Aorta (tissue), 5 donors: ENCODE measurements around the gene NHLRC4. TPM values are rescaled to one million over a fixed set of nuclear protein-coding genes. Genes with fewer than 3 reads are reported as not detected.
A peak's percentile ranks its signal among the peaks of the same experiment; 100 is the strongest.

Experiments used
- ATAC-seq: fragments of 200-7000 bp; cut with Tn5 transposase; one replicate; pipeline ENCODE4 v1.9.1; 2022; ENCODE audit warnings: moderate library complexity; ENCODE audit not compliant: low FRiP score
- DNase-seq, 2 donors: peaks; one replicate each; pipeline ENCODE4 v3.0.0-alpha.2; 2020
- H3K27ac ChIP-seq, 2 donors: one replicate each; pipeline ENCODE4 v1.5.1; 2013; ENCODE audit warnings: low read length in 2 of 2, mild to moderate bottlenecking in 2 of 2, moderate library complexity in 2 of 2, control low read depth in 1 of 2, inconsistent platforms in 1 of 2, low read depth in 1 of 2
- H3K27me3 ChIP-seq, 2 donors: one replicate each; pipeline ENCODE4 v1.6.1; 2013; ENCODE audit warnings: control low read depth in 1 of 2, low read length in 1 of 2, mild to moderate bottlenecking in 1 of 2, moderate library complexity in 1 of 2; ENCODE audit not compliant: insufficient read depth in 2 of 2, control insufficient read depth in 1 of 2
- H3K36me3 ChIP-seq, 2 donors: one replicate each; pipeline ENCODE4 v1.6.1; 2013; ENCODE audit warnings: control low read depth in 1 of 2, low read length in 1 of 2, mild to moderate bottlenecking in 1 of 2; ENCODE audit not compliant: insufficient read depth in 2 of 2, control insufficient read depth in 1 of 2
- H3K4me1 ChIP-seq, 2 donors: one replicate each; pipeline ENCODE4 v1.6.1; 2013; ENCODE audit warnings: low read length in 2 of 2, control low read depth in 1 of 2, mild to moderate bottlenecking in 1 of 2, moderate library complexity in 1 of 2; ENCODE audit not compliant: insufficient read depth in 2 of 2, control insufficient read depth in 1 of 2
- H3K4me3 ChIP-seq, 2 donors: one replicate each; pipeline ENCODE4 v1.5.1; 2013; ENCODE audit warnings: low read length in 2 of 2, control low read depth in 1 of 2, mild to moderate bottlenecking in 1 of 2
- H3K9me3 ChIP-seq: one replicate; pipeline ENCODE4 v1.6.1; 2013; ENCODE audit warnings: mild to moderate bottlenecking, low read length; ENCODE audit not compliant: control insufficient read depth
- WGBS, 2 donors: extraction: QIAGEN DNeasy Blood & Tissue Kit; methylation state at CpG; one replicate each; pipeline ENCODE4 v1.1.7; 2013; 5-methylcytosine and 5-hydroxymethylcytosine counted together
- intact Hi-C, 2 donors: fragments of 100-400 bp; cut with DNase I; formaldehyde crosslinking; loops; one replicate each; pipeline versions ENCODE4 v1.14.2 to v1.15.0; 2022
- microRNA-seq, 2 donors: library from miRNA; unstranded; fragments of <30 nt; microRNA quantifications; one replicate each; pipeline ENCODE4 v1.2.0, GENCODE V29; 2020
- polyA plus RNA-seq, 2 donors: library from polyadenylated mRNA; stranded (reverse); fragments of 200-250 nt; gene quantifications; one replicate each; pipeline ENCODE4 v1.2.3, GENCODE V29; 2013
- total RNA-seq, 2 donors: library from RNA; stranded (reverse); fragmentation: NEBNext Ultra II Directional; extraction: Animal tissue kit (Norgen Biotek cat#: 25700); gene quantifications; one replicate each; pipeline ENCODE4 v1.2.1, GENCODE V29; 2021
- donor health status: healthy with polysubstance abuse.
- donor health status: Bipolar disorder and iron deficiency.
- donor health status: DM: no; HTN: no; CAD: no.
- donor health status: DM: no; HTN: no; CAD: no.
- donor health status: DM: yes; HTN: yes; CAD: no.

NHLRC4 gene
- total and polyA plus RNA-seq, 4 donors = 0.25 to 2.6 (median 1.3) TPM

DNA sequence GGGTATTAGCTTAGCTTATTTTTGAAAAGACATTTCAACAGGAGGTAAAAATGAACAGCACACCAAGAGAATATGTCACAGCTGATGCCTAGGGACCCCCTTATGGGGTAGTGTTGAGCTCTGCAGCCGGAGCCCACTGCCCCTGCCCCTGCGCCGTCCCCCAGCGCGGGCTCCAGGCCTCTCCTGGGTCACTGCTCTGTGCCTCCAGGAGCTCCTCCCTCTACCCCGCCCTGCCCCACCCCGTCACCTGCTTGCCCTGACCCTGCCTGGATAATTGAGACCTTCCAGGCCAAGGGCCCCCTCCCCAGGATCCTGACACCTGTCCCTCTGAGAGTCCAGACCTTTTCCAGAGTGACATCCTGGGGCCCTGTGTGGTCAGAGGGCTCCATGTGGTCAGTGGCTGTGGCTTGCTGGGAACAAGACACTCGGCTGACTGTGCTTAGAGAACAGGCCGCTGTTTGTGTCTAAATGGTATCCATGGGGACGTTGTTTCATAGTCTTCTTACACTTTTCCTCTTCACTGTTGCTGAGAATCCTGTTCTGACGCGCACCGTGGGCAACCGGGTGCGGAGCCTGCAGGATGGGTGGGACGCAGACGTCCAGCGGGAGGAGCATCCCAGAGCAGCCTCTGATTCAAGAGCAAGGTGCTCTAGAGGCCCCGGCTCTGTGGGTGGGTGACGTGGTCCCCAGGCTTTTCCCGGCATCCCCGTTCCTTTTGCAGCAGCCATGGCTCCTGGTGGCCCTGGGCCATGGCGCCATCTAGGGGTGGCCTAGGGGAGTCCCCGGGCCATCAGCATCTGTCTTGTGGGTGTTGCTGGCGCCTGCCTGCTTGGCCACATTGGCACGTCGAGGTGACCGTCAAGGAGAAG lies 43.9 kb downstream of the NHLRC4 start:
- WGBS, 2 donors = 77 to 79% methylated on average over 28 of the region's 28 CpGs
- no peak overlapping the region for H3K4me3 ChIP-seq
- H3K36me3 ChIP-seq = no peaks in the 10 kb centered on the region
- no peak overlapping the region for H3K27ac ChIP-seq
- no peaks in the 10 kb centered on the region for H3K9me3 ChIP-seq
- H3K4me1 ChIP-seq = no peaks in the 10 kb centered on the region
- ATAC-seq (no peak), DNase-seq (no peak)
- H3K27me3 ChIP-seq = no peaks in the 10 kb centered on the region
- intact Hi-C loops = no loop called here

- intact Hi-C loops = no loop called here
- H3K4me3 ChIP-seq = no peak overlapping the region
- ATAC-seq = no peak
- H3K27me3 ChIP-seq = no peaks in the 10 kb centered on the region
- no peak for DNase-seq
- WGBS, 2 donors = 95% methylated on average over 13 of the region's 13 CpGs
- H3K27ac ChIP-seq = no peak overlapping the region
- no peaks in the 10 kb centered on the region for H3K4me1 ChIP-seq
- no peaks in the 10 kb centered on the region for H3K9me3 ChIP-seq
- no peaks in the 10 kb centered on the region for H3K36me3 ChIP-seq
Observed at GRCh38 chr16:615122-615521, 48.3 kb downstream of the NHLRC4 start.

DNA sequence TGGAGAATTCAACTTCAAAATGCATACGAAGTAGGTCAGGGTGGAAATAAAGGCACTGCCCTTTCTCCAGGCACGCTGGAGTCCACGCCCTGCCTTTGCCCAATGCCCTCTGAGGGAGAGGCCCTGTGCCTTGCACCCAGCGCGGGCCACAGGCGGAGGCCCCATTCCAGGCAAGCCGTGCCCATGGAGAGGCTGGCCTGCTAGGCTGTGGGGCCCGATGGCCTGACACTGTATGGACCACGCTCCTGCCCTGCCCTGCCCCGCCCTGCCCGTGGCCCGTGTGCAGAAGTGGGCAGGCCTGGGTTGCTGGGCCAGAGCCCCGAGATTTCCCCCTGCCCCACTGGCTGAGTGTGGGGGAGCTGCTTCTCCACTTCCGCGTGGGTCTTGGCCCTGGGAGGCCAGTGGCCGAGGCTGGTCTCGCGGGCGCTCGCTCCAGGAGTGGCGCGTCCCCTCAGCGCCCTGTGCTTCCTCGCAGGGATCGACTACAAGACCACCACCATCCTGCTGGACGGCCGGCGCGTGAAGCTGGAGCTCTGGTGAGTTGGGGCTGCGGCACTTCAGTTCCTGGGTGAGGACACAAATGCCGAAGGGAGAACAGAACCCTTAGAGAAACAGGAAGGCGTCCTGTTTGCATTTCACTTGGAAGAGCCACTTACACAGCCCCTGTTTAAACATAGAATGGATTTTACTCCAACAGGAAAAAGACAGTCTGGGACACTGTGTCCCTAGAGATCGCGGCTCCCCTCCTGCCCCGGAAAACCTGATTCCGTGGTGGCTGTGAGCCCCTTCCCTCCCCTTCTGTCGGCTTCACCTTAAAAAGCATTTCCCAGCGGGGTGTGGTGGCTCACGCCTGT lies 50.2 kb downstream of the NHLRC4 start:
- DNase-seq = no peak
- H3K27me3 ChIP-seq = no peaks in the 10 kb centered on the region
- intact Hi-C loops = no loop called here
- H3K9me3 ChIP-seq = no peaks in the 10 kb centered on the region
- no peak overlapping the region for H3K4me3 ChIP-seq
- WGBS, 2 donors = 93 to 95% methylated on average over 39 of the region's 39 CpGs
- H3K27ac ChIP-seq = no peak overlapping the region
- H3K4me1 ChIP-seq = no peaks in the 10 kb centered on the region
- peak; percentile 26 for ATAC-seq
- no peaks in the 10 kb centered on the region for H3K36me3 ChIP-seq

GRCh38 chr16:617855-618254 lies 51.0 kb downstream of the NHLRC4 start:
- Histone ChIP-seq H3K9me3 (no peaks in the 10 kb centered on the region), H3K27ac (no peak overlapping the region), H3K4me1 (no peaks in the 10 kb centered on the region), H3K36me3 (no peaks in the 10 kb centered on the region), H3K4me3 (no peak overlapping the region), H3K27me3 (no peaks in the 10 kb centered on the region)
- ATAC-seq = no peak
- no peak for DNase-seq
- 86 to 88% methylated on average over 15 to 16 of the region's 16 CpGs for WGBS, 2 donors
- intact Hi-C loops = no loop called here

Small RNAs within 50 kb of the gene (microRNA-seq; reads per million reads assigned to microRNA genes)
- 0 reads per million in 2 donors for gene MIR3176
- gene MIR5587 = 0 reads per million in 2 donors

Other genes starting within 250 kb of the NHLRC4 start
- 10 to 100 TPM; 17.0 to 19.8 TPM for gene AXIN1, start 214.3 kb upstream of the NHLRC4 start, total RNA-seq
- 10 to 100 TPM in 1 of 2 donors, 1 to 10 TPM in 1; 9.1 to 14.2 TPM for gene AXIN1, start 214.3 kb upstream of the NHLRC4 start, polyA plus RNA-seq
- gene MRPL28, start 196.5 kb upstream of the NHLRC4 start, total RNA-seq = 10 to 100 TPM; 35.5 to 38.0 TPM
- gene MRPL28, start 196.5 kb upstream of the NHLRC4 start, polyA plus RNA-seq = 100 to 1,000 TPM in 1 of 2 donors, 10 to 100 TPM in 1; 42.6 to 107 TPM
- 10 to 100 TPM; 38.9 to 39.0 TPM for gene PGAP6, start 185.0 kb upstream of the NHLRC4 start, total RNA-seq
- 10 to 100 TPM; 27.4 to 41.4 TPM for gene PGAP6, start 185.0 kb upstream of the NHLRC4 start, polyA plus RNA-seq
- gene NME4, start 169.8 kb upstream of the NHLRC4 start, total RNA-seq = 10 to 100 TPM; 65.6 to 81.9 TPM
- 100 to 1,000 TPM in 1 of 2 donors, 10 to 100 TPM in 1; 95.5 to 128 TPM for gene NME4, start 169.8 kb upstream of the NHLRC4 start, polyA plus RNA-seq
- gene DECR2, start 165.1 kb upstream of the NHLRC4 start, total RNA-seq = 10 to 100 TPM; 10.9 to 15.9 TPM
- 10 to 100 TPM; 16.2 to 21.8 TPM for gene DECR2, start 165.1 kb upstream of the NHLRC4 start, polyA plus RNA-seq
- gene RAB11FIP3, start 141.4 kb upstream of the NHLRC4 start, total RNA-seq = 10 to 100 TPM; 60.5 to 63.3 TPM
- gene RAB11FIP3, start 141.4 kb upstream of the NHLRC4 start, polyA plus RNA-seq = 10 to 100 TPM; 22.0 to 68.8 TPM
- gene CAPN15, start 39.3 kb upstream of the NHLRC4 start, total RNA-seq = 10 to 100 TPM; 27.9 to 33.9 TPM
- gene CAPN15, start 39.3 kb upstream of the NHLRC4 start, polyA plus RNA-seq = 10 to 100 TPM; 15.3 to 24.1 TPM
- not detected for gene PRR35, start 6.6 kb upstream of the NHLRC4 start, total RNA-seq
- under 1 TPM in 1 of 2 donors, not detected in 1; 0.05 TPM for gene PRR35, start 6.6 kb upstream of the NHLRC4 start, polyA plus RNA-seq
- gene PIGQ, start 3.0 kb downstream of the NHLRC4 start, total RNA-seq = 10 to 100 TPM; 25.8 to 38.5 TPM
- 10 to 100 TPM; 10.8 to 92.2 TPM for gene PIGQ, start 3.0 kb downstream of the NHLRC4 start, polyA plus RNA-seq
- gene RAB40C, start 23.1 kb downstream of the NHLRC4 start, total RNA-seq = 10 to 100 TPM; 17.9 to 19.6 TPM
- 10 to 100 TPM in 1 of 2 donors, 1 to 10 TPM in 1; 9.5 to 40.7 TPM for gene RAB40C, start 23.1 kb downstream of the NHLRC4 start, polyA plus RNA-seq
- gene WFIKKN1, start 64.0 kb downstream of the NHLRC4 start, total RNA-seq = 1 to 10 TPM in 1 of 2 donors, under 1 TPM in 1; 0.33 to 1.0 TPM
- 1 to 10 TPM in 1 of 2 donors, under 1 TPM in 1; 0.63 to 2.2 TPM for gene WFIKKN1, start 64.0 kb downstream of the NHLRC4 start, polyA plus RNA-seq
- gene METTL26, start 69.3 kb downstream of the NHLRC4 start, total RNA-seq = 10 to 100 TPM; 45.2 to 64.8 TPM
- gene METTL26, start 69.3 kb downstream of the NHLRC4 start, polyA plus RNA-seq = 100 to 1,000 TPM in 1 of 2 donors, 10 to 100 TPM in 1; 86.0 to 158 TPM
- gene MCRIP2, start 74.8 kb downstream of the NHLRC4 start, total RNA-seq = 10 to 100 TPM; 10.4 to 14.7 TPM
- 10 to 100 TPM; 22.9 to 28.9 TPM for gene MCRIP2, start 74.8 kb downstream of the NHLRC4 start, polyA plus RNA-seq
- gene WDR90, start 82.4 kb downstream of the NHLRC4 start, total RNA-seq = 10 to 100 TPM; 21.0 to 25.8 TPM
- 10 to 100 TPM in 1 of 2 donors, 1 to 10 TPM in 1; 7.5 to 60.9 TPM for gene WDR90, start 82.4 kb downstream of the NHLRC4 start, polyA plus RNA-seq
- gene RHOT2, start 101.1 kb downstream of the NHLRC4 start, total RNA-seq = 10 to 100 TPM; 79.3 to 93.8 TPM
- 100 to 1,000 TPM in 1 of 2 donors, 10 to 100 TPM in 1; 27.4 to 356 TPM for gene RHOT2, start 101.1 kb downstream of the NHLRC4 start, polyA plus RNA-seq
- 1 to 10 TPM in 1 of 2 donors, under 1 TPM in 1; 0.88 to 1.3 TPM for gene RHBDL1, start 108.7 kb downstream of the NHLRC4 start, total RNA-seq
- 1 to 10 TPM in 1 of 2 donors, not detected in 1; 1.5 TPM for gene RHBDL1, start 108.7 kb downstream of the NHLRC4 start, polyA plus RNA-seq
- 10 to 100 TPM; 67.4 to 84.3 TPM for gene STUB1, start 113.4 kb downstream of the NHLRC4 start, total RNA-seq
- 100 to 1,000 TPM; 126 to 169 TPM for gene STUB1, start 113.4 kb downstream of the NHLRC4 start, polyA plus RNA-seq
- gene JMJD8, start 117.3 kb downstream of the NHLRC4 start, total RNA-seq = 10 to 100 TPM; 46.1 to 51.7 TPM
- 100 to 1,000 TPM in 1 of 2 donors, 10 to 100 TPM in 1; 55.2 to 110 TPM for gene JMJD8, start 117.3 kb downstream of the NHLRC4 start, polyA plus RNA-seq
- gene WDR24, start 123.4 kb downstream of the NHLRC4 start, total RNA-seq = 1 to 10 TPM; 6.7 to 8.4 TPM
- 10 to 100 TPM in 1 of 2 donors, 1 to 10 TPM in 1; 4.3 to 10.4 TPM for gene WDR24, start 123.4 kb downstream of the NHLRC4 start, polyA plus RNA-seq
- under 1 TPM; 0.16 to 0.18 TPM for gene FBXL16, start 138.8 kb downstream of the NHLRC4 start, total RNA-seq
- gene FBXL16, start 138.8 kb downstream of the NHLRC4 start, polyA plus RNA-seq = not detected
- 10 to 100 TPM; 22.7 to 26.6 TPM for gene METRN, start 148.1 kb downstream of the NHLRC4 start, total RNA-seq
- gene METRN, start 148.1 kb downstream of the NHLRC4 start, polyA plus RNA-seq = 10 to 100 TPM; 26.7 to 61.3 TPM
- 10 to 100 TPM; 18.6 to 25.7 TPM for gene ANTKMT, start 154.1 kb downstream of the NHLRC4 start, total RNA-seq
- gene ANTKMT, start 154.1 kb downstream of the NHLRC4 start, polyA plus RNA-seq = 10 to 100 TPM; 13.1 to 33.0 TPM
- gene CCDC78, start 159.4 kb downstream of the NHLRC4 start, total RNA-seq = 1 to 10 TPM in 1 of 2 donors, under 1 TPM in 1; 0.39 to 1.7 TPM
- gene CCDC78, start 159.4 kb downstream of the NHLRC4 start, polyA plus RNA-seq = under 1 TPM in 1 of 2 donors, not detected in 1; 0.97 TPM
- gene HAGHL, start 160.1 kb downstream of the NHLRC4 start, total RNA-seq = 1 to 10 TPM; 2.4 to 3.8 TPM
- gene HAGHL, start 160.1 kb downstream of the NHLRC4 start, polyA plus RNA-seq = 10 to 100 TPM in 1 of 2 donors, 1 to 10 TPM in 1; 2.8 to 22.5 TPM
- gene CIAO3, start 174.0 kb downstream of the NHLRC4 start, total RNA-seq = 10 to 100 TPM; 21.8 to 22.4 TPM
- 10 to 100 TPM; 12.4 to 35.9 TPM for gene CIAO3, start 174.0 kb downstream of the NHLRC4 start, polyA plus RNA-seq
- gene MSLN, start 193.7 kb downstream of the NHLRC4 start, total RNA-seq = under 1 TPM; 0.33 to 0.52 TPM
- gene MSLN, start 193.7 kb downstream of the NHLRC4 start, polyA plus RNA-seq = 1 to 10 TPM; 1.5 to 2.1 TPM
- 10 to 100 TPM; 12.1 to 13.5 TPM for gene RPUSD1, start 221.4 kb downstream of the NHLRC4 start, total RNA-seq
- gene RPUSD1, start 221.4 kb downstream of the NHLRC4 start, polyA plus RNA-seq = 10 to 100 TPM in 1 of 2 donors, 1 to 10 TPM in 1; 6.8 to 20.3 TPM
- 10 to 100 TPM in 1 of 2 donors, 1 to 10 TPM in 1; 7.1 to 14.3 TPM for gene CHTF18, start 221.6 kb downstream of the NHLRC4 start, total RNA-seq
- 10 to 100 TPM in 1 of 2 donors, 1 to 10 TPM in 1; 3.0 to 56.9 TPM for gene CHTF18, start 221.6 kb downstream of the NHLRC4 start, polyA plus RNA-seq
- gene GNG13, start 233.7 kb downstream of the NHLRC4 start, total RNA-seq = not detected
- gene GNG13, start 233.7 kb downstream of the NHLRC4 start, polyA plus RNA-seq = not detected